ENCODE results near the gene CCDC8.
A peak's percentile ranks its signal among the peaks of the same experiment; 100 is the strongest.

Gene CCDC8

GRCh38 chr19:46454244-46454643 lies 40.9 kb upstream of the CCDC8 start:
- DNase-seq: no peak
- H3K4me1 ChIP-seq: peaks cover 0 to 25% (median 16%) of the 10 kb centered on the region in 4 donors
- no peaks in the 10 kb centered on the region for H3K9me3 ChIP-seq
- no peak overlapping the region for H3K27ac ChIP-seq
- intact Hi-C loops (cut with DNase I; ENCODE audit: low total_unique reads): no loop called here
- no peaks in the 10 kb centered on the region for H3K36me3 ChIP-seq
- H3K4me3 ChIP-seq: no peak overlapping the region
- TF ChIP-seq, protein P1, sequence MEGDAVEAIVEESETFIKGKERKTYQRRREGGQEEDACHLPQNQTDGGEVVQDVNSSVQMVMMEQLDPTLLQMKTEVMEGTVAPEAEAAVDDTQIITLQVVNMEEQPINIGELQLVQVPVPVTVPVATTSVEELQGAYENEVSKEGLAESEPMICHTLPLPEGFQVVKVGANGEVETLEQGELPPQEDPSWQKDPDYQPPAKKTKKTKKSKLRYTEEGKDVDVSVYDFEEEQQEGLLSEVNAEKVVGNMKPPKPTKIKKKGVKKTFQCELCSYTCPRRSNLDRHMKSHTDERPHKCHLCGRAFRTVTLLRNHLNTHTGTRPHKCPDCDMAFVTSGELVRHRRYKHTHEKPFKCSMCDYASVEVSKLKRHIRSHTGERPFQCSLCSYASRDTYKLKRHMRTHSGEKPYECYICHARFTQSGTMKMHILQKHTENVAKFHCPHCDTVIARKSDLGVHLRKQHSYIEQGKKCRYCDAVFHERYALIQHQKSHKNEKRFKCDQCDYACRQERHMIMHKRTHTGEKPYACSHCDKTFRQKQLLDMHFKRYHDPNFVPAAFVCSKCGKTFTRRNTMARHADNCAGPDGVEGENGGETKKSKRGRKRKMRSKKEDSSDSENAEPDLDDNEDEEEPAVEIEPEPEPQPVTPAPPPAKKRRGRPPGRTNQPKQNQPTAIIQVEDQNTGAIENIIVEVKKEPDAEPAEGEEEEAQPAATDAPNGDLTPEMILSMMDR (IDR thresholded peaks at IDR 0.05): no peak
- H3K27me3 ChIP-seq: no peaks in the 10 kb centered on the region

DNA sequence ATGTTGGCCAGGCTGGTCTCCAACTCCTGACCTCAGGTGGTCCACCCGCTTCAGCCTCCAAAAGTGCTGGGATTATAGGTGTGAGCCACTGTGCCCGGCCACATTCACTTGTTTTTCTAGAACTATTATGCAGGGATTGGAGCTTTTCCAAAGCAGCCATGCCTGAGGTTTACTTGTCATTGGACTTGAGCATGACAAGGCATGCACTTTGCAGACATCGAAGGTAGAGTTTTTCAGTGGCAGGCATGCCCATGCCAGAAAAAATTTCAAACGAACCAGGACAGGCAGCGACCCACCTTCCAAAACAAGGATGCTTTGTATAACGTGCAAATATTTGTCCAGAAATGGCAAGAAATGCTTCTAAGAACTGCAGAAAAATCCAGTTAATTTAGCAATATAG lies 40.3 kb upstream of the CCDC8 start:
- Histone ChIP-seq H3K27me3 (no peaks in the 10 kb centered on the region), H3K9me3 (no peaks in the 10 kb centered on the region), H3K36me3 (no peaks in the 10 kb centered on the region), H3K4me3 (no peak overlapping the region), H3K27ac (no peak overlapping the region), H3K4me1 (peaks cover 0 to 31% (median 16%) of the 10 kb centered on the region in 4 donors)
- DNase-seq: peak in 1 of 2 donors; percentile 10
- TF ChIP-seq, protein P1 (IDR thresholded peaks at IDR 0.05): no peak
- intact Hi-C loops (cut with DNase I; ENCODE audit: low total_unique reads): no loop called here

GRCh38 chr19:46452186-46452585 lies 38.8 kb upstream of the CCDC8 start:
- peaks cover 0 to 42% (median 20%) of the 10 kb centered on the region in 4 donors for H3K4me1 ChIP-seq
- H3K9me3 ChIP-seq: no peaks in the 10 kb centered on the region
- no peaks in the 10 kb centered on the region for H3K36me3 ChIP-seq
- intact Hi-C loops (cut with DNase I; ENCODE audit: low total_unique reads): no loop called here
- DNase-seq: no peak
- H3K4me3 ChIP-seq: no peak overlapping the region
- no peaks in the 10 kb centered on the region for H3K27me3 ChIP-seq
- TF ChIP-seq, protein P1 (IDR thresholded peaks at IDR 0.05): no peak
- peak overlapping the region; percentile 58 to 70 for H3K27ac ChIP-seq

GRCh38 chr19:46451352-46451751 lies 38.0 kb upstream of the CCDC8 start:
- intact Hi-C loops (cut with DNase I; ENCODE audit: low total_unique reads): no loop called here
- no peak for DNase-seq

GRCh38 chr19:46450737-46451136 lies 37.4 kb upstream of the CCDC8 start:
- Histone ChIP-seq H3K4me1 (peaks cover 0 to 42% (median 18%) of the 10 kb centered on the region in 4 donors), H3K36me3 (no peaks in the 10 kb centered on the region), H3K4me3 (no peak overlapping the region), H3K27ac (peak overlapping the region; percentile 58 to 70), H3K27me3 (no peaks in the 10 kb centered on the region), H3K9me3 (no peaks in the 10 kb centered on the region)
- TF ChIP-seq, protein P1 (IDR thresholded peaks at IDR 0.05): no peak
- intact Hi-C loops (cut with DNase I; ENCODE audit: low total_unique reads): no loop called here
- DNase-seq: no peak

More at GRCh38 chr19:46451352-46451751, 38.0 kb upstream of the CCDC8 start:
- Histone ChIP-seq H3K4me3 (no peak overlapping the region), H3K27ac (peak overlapping the region; percentile 58 to 70), H3K4me1 (peaks cover 0 to 42% (median 18%) of the 10 kb centered on the region in 4 donors), H3K36me3 (no peaks in the 10 kb centered on the region), H3K27me3 (no peaks in the 10 kb centered on the region), H3K9me3 (no peaks in the 10 kb centered on the region)
- TF ChIP-seq, protein P1 (IDR thresholded peaks at IDR 0.05): no peak

DNA sequence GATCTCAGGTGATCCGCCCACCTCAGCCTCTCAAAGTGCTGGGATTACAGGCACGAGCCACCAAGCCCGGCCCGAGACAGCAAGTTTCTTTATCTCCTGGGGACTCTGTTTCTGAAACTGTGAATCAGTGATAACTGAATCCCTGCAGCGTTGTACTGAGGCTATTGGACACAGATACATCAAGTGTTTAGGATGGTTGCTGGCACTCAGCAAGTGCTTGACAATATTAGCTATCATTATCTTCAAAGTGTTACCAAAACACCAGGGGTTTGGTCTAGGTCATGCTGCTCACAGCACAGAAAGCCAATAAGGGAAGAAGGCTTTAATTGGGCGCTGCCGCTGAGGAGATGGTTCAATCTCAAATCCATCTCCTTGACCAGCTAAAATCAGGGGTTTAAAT lies 35.9 kb upstream of the CCDC8 start:
- intact Hi-C loops (cut with DNase I; ENCODE audit: low total_unique reads): no loop called here
- peak in 1 of 2 donors; percentile 3 for DNase-seq
- TF ChIP-seq, protein P1 (IDR thresholded peaks at IDR 0.05): no peak
- H3K4me3 ChIP-seq: no peak overlapping the region
- peak overlapping the region; percentile 58 to 70 for H3K27ac ChIP-seq
- H3K36me3 ChIP-seq: no peaks in the 10 kb centered on the region
- H3K9me3 ChIP-seq: no peaks in the 10 kb centered on the region
- peaks cover 0 to 42% (median 18%) of the 10 kb centered on the region in 4 donors for H3K4me1 ChIP-seq
- H3K27me3 ChIP-seq: no peaks in the 10 kb centered on the region
